Dedifferentiated amniotic fluid mesenchymal stem cell (primary cell): ENCODE data around the gene PREPL.
"Not testable (repeated sequence)": the region's sequence is repeated elsewhere in the genome, so short reads cannot be mapped to it uniquely, and the experiment has no call there.

Experiments
- DNase-seq: peaks from one replicate; pipeline ENCODE4 v3.0.0-alpha.2; 2016; ENCODE audit errors: extremely low spot score

PREPL gene

GRCh38 chr2:44361330-44362206 is at the start of gene PREPL, which contains the start of gene CAMKMT:
Gene PREPL (minus strand): TSS chr2:44361494. CDS start chr2:44346342, 15,152 bp downstream.
Gene CAMKMT (plus strand): TSS chr2:44361947.
- peak; percentile 99 for DNase-seq

- no peak for DNase-seq
Observed at GRCh38 chr2:44398243-44398897, 37.1 kb upstream of the PREPL start.

GRCh38 chr2:44397447-44398175 is 36.3 kb upstream of the PREPL start:
- DNase-seq, result no peak

GRCh38 chr2:44392338-44392943 is 31.1 kb upstream of the PREPL start:
- peak; percentile 76 for DNase-seq

- DNase-seq, result no peak
Observed at GRCh38 chr2:44389895-44390294, 28.6 kb upstream of the PREPL start.

GRCh38 chr2:44388877-44389276 is 27.6 kb upstream of the PREPL start:
- DNase-seq, result no peak

GRCh38 chr2:44385226-44385625 is 23.9 kb upstream of the PREPL start:
- DNase-seq, result not testable (repeated sequence)

GRCh38 chr2:44377486-44377885 is 16.2 kb upstream of the PREPL start:
- DNase-seq, result no peak

GRCh38 chr2:44372246-44372645 is 11.0 kb upstream of the PREPL start:
- DNase-seq, result no peak

- DNase-seq, result no peak
Observed at GRCh38 chr2:44371445-44371844, 10.2 kb upstream of the PREPL start.

GRCh38 chr2:44369392-44369791 is 8.1 kb upstream of the PREPL start:
- no peak for DNase-seq

GRCh38 chr2:44367591-44367990 is 6.3 kb upstream of the PREPL start:
- DNase-seq, result no peak

- DNase-seq, result no peak
Observed at GRCh38 chr2:44364604-44365003, 3.3 kb upstream of the PREPL start.

- DNase-seq, result peak; percentile 61
Observed at GRCh38 chr2:44362207-44363015, 1.1 kb upstream of the PREPL start.

GRCh38 chr2:44360749-44361329 is 455 bp downstream of the PREPL start:
- peak; percentile 30 for DNase-seq

- DNase-seq, result no peak
Observed at GRCh38 chr2:44358503-44358902, 2.8 kb downstream of the PREPL start.

- no peak for DNase-seq
Observed at GRCh38 chr2:44354761-44355160, 6.5 kb downstream of the PREPL start.

GRCh38 chr2:44352510-44352909 is 8.8 kb downstream of the PREPL start:
- DNase-seq, result no peak

- DNase-seq, result no peak
Observed at GRCh38 chr2:44351676-44352075, 9.6 kb downstream of the PREPL start.

- DNase-seq, result peak; percentile 69
Observed at GRCh38 chr2:44351088-44351487, 10.2 kb downstream of the PREPL start.

- no peak for DNase-seq
Observed at GRCh38 chr2:44349506-44349905, 11.8 kb downstream of the PREPL start.
